HG03521 (cell line): Measurements from ENCODE around the gene WNT1.

Experiments
- ATAC-seq: cut with Tn5 transposase; IDR thresholded peaks from one replicate; pipeline ENCODE4 v1.9.1; 2021; ENCODE audit warnings: mild to moderate bottlenecking, moderate library complexity; ENCODE audit not compliant: unreplicated experiment

WNT1 gene

GRCh38 chr12:48999371-49000131 lies 21.4 kb downstream of the WNT1 start, which contains the start of gene DDN:
Gene DDN (minus strand): TSS chr12:48999375. CDS start chr12:48999287, 88 bp downstream.
- ATAC-seq: no peak

- ATAC-seq: no peak
These were observed 22.2 kb downstream of the WNT1 start for GRCh38 chr12:49000346-49000745.

- no peak for ATAC-seq
These were observed 30.8 kb downstream of the WNT1 start for GRCh38 chr12:49008943-49009342.

- no peak for ATAC-seq
These were observed 32.1 kb downstream of the WNT1 start for GRCh38 chr12:49010092-49010668.

GRCh38 chr12:49012739-49013138 lies 34.6 kb downstream of the WNT1 start:
- no peak for ATAC-seq

GRCh38 chr12:49013428-49013827 lies 35.3 kb downstream of the WNT1 start:
- ATAC-seq: no peak

- ATAC-seq: no peak
These were observed 36.4 kb downstream of the WNT1 start for GRCh38 chr12:49014547-49014946.

- ATAC-seq: no peak
These were observed 37.1 kb downstream of the WNT1 start for GRCh38 chr12:49015196-49015595.

- ATAC-seq: no peak
These were observed 39.8 kb downstream of the WNT1 start for GRCh38 chr12:49017891-49018260.

- ATAC-seq: peak; percentile 92
These were observed 40.4 kb downstream of the WNT1 start, which contains the start of gene PRKAG1 for GRCh38 chr12:49018261-49019119. Gene PRKAG1 (minus strand): TSS chr12:49018776. CDS start chr12:49018740, 36 bp downstream.

GRCh38 chr12:49019120-49019430 lies 41.0 kb downstream of the WNT1 start:
- peak; percentile 17 for ATAC-seq

- no peak for ATAC-seq
These were observed 41.6 kb downstream of the WNT1 start for GRCh38 chr12:49019443-49020324.

- ATAC-seq: no peak
These were observed 42.3 kb downstream of the WNT1 start for GRCh38 chr12:49020441-49020840.

- no peak for ATAC-seq
These were observed 43.3 kb downstream of the WNT1 start for GRCh38 chr12:49021292-49021915.

GRCh38 chr12:49022558-49023178 lies 44.5 kb downstream of the WNT1 start:
- no peak for ATAC-seq

- no peak for ATAC-seq
These were observed 45.7 kb downstream of the WNT1 start for GRCh38 chr12:49023812-49024211.

- ATAC-seq: no peak
These were observed 46.4 kb downstream of the WNT1 start for GRCh38 chr12:49024543-49024942.

GRCh38 chr12:49025463-49025862 lies 47.3 kb downstream of the WNT1 start:
- ATAC-seq: no peak

- no peak for ATAC-seq
These were observed 48.0 kb downstream of the WNT1 start for GRCh38 chr12:49026101-49026500.
